Astrocyte (in vitro differentiated cells and primary cell): Measurements from ENCODE around the gene CDC25C.

Experiments used
- EZH2 ChIP-seq: IDR thresholded peaks from 2 replicates; pipeline ENCODE4 v1.6.1; 2012; ENCODE audit warnings: mild to moderate bottlenecking, low read length, inconsistent platforms; ENCODE audit not compliant: insufficient read depth
- TF ChIP-seq, protein P1 (sequence below): IDR thresholded peaks from 2 replicates; pipeline ENCODE4 v1.5.1; 2011; ENCODE audit warnings: low read depth, mild to moderate bottlenecking, inconsistent platforms, low read length, moderate library complexity; ENCODE audit not compliant: insufficient read depth

DNA sequence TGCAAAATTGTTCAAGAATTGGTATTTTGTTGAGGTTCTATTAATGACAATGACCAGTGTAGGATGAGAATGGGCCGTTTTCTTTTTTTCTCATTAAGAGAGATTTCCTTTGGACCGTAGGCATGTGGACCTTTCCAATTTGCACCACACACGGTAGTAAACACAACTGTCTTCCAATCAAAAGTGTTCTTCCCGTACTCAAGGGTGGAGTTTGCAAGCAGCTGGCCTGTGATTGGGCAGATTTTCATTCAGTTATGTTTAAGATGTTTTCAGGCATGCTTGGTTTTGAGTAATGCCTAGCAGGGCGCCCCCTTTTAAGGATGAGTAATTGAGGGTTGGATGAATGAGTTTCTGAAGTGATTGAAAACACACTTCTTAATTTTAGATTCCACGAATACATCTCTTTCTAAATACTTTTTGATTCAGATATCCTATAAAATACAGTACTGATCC is 23.3 kb upstream of the CDC25C start:
- TF ChIP-seq, protein P1, sequence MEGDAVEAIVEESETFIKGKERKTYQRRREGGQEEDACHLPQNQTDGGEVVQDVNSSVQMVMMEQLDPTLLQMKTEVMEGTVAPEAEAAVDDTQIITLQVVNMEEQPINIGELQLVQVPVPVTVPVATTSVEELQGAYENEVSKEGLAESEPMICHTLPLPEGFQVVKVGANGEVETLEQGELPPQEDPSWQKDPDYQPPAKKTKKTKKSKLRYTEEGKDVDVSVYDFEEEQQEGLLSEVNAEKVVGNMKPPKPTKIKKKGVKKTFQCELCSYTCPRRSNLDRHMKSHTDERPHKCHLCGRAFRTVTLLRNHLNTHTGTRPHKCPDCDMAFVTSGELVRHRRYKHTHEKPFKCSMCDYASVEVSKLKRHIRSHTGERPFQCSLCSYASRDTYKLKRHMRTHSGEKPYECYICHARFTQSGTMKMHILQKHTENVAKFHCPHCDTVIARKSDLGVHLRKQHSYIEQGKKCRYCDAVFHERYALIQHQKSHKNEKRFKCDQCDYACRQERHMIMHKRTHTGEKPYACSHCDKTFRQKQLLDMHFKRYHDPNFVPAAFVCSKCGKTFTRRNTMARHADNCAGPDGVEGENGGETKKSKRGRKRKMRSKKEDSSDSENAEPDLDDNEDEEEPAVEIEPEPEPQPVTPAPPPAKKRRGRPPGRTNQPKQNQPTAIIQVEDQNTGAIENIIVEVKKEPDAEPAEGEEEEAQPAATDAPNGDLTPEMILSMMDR: peak; percentile 11
- TF ChIP-seq EZH2: no peak
